HEK293 (cell line): Measurements from ENCODE around the gene ZP4.

Experiments
- CTCF ChIA-PET: fragments of 350-600 bp; formaldehyde crosslinking; extraction: SDS; loops from one replicate; lab custom pipeline; 2021; ENCODE audit warnings: antibody characterized with exemption; lab: Yijun Ruan, JAX
- POLR2A ChIA-PET: fragments of 300-600 bp; formaldehyde crosslinking; extraction: SDS; loops from one replicate; lab custom pipeline; 2020; ENCODE audit warnings: antibody characterized with exemption, inconsistent platforms; lab: Yijun Ruan, JAX
- H3K27ac ChIP-seq: fragments of 200-500 bp; sonication (Bioruptor generic); 2 replicates; pipeline ENCODE4 v1.5.1; 2014; ENCODE audit warnings: low read depth, low read length, control low read depth, inconsistent platforms; ENCODE audit errors: extremely low read depth
- H3K36me3 ChIP-seq, 2 experiments: fragments of 200-500 bp in 1 of 2; sonication (Bioruptor generic) in 1 of 2; 1 replicate in 1 of 2; 2 replicates in 1 of 2; pipeline ENCODE4 v1.5.1; 2014 to 2017; ENCODE audit warnings: inconsistent platforms in 2 of 2, low read length in 2 of 2; ENCODE audit not compliant: control insufficient read depth in 2 of 2, insufficient read depth in 1 of 2
- H3K4me1 ChIP-seq: fragments of 200-500 bp; sonication (Bioruptor generic); 2 replicates; pipeline ENCODE4 v1.5.1; 2014; ENCODE audit warnings: mild to moderate bottlenecking, low read length, inconsistent platforms; ENCODE audit not compliant: control insufficient read depth, insufficient read depth
- H3K4me3 ChIP-seq: 2 replicates; pipeline ENCODE4 v1.5.1; 2011; ENCODE audit warnings: low read depth, mild to moderate bottlenecking, control low read depth, low read length, moderate library complexity
- H3K9me3 ChIP-seq: fragments of 200-500 bp; sonication (Bioruptor generic); 2 replicates; pipeline ENCODE4 v1.5.1; 2014; ENCODE audit warnings: low read depth, low read length, inconsistent platforms; ENCODE audit not compliant: control insufficient read depth, insufficient read depth
- KLF10 ChIP-seq: fragments of 450-650 bp; IDR thresholded peaks from 2 replicates; pipeline ENCODE4 v1.5.1; 2018; ENCODE audit warnings: missing biosample characterization, mild to moderate bottlenecking, missing genetic modification characterization
- OVOL3 ChIP-seq: fragments of 450-650 bp; formaldehyde crosslinking; IDR thresholded peaks from 2 replicates; pipeline ENCODE4 v1.5.1; 2016; ENCODE audit warnings: missing biosample characterization, missing genetic modification characterization
- SP7 ChIP-seq: fragments of 450-650 bp; formaldehyde crosslinking; IDR thresholded peaks from 2 replicates; pipeline ENCODE4 v1.5.1; 2016; ENCODE audit warnings: missing biosample characterization, missing genetic modification characterization
- ZNF19 ChIP-seq: fragments of 450-650 bp; formaldehyde crosslinking; IDR thresholded peaks from 2 replicates; pipeline ENCODE4; 2016; ENCODE audit warnings: missing biosample characterization, missing genetic modification characterization, low read depth
- ZNF2 ChIP-seq: fragments of 450-650 bp; formaldehyde crosslinking; IDR thresholded peaks from 2 replicates; pipeline ENCODE4 v1.5.1; 2016; ENCODE audit warnings: missing biosample characterization, missing genetic modification characterization
- ZNF221 ChIP-seq: fragments of 450-650 bp; formaldehyde crosslinking; IDR thresholded peaks from 2 replicates; pipeline ENCODE4 v1.5.1; 2017; ENCODE audit warnings: missing biosample characterization, missing genetic modification characterization, borderline replicate concordance
- ZNF473 ChIP-seq: fragments of 450-650 bp; formaldehyde crosslinking; IDR thresholded peaks from 2 replicates; pipeline ENCODE4 v1.5.1; 2017; ENCODE audit warnings: missing biosample characterization, missing genetic modification characterization
- ZNF514 ChIP-seq: fragments of 450-650 bp; formaldehyde crosslinking; IDR thresholded peaks from 2 replicates; pipeline ENCODE4 v1.5.1; 2016; ENCODE audit warnings: missing biosample characterization, missing genetic modification characterization
- ZNF529 ChIP-seq: fragments of 450-650 bp; formaldehyde crosslinking; IDR thresholded peaks from 2 replicates; pipeline ENCODE4 v1.5.1; 2017; ENCODE audit warnings: missing genetic modification characterization, missing biosample characterization; ENCODE audit not compliant: insufficient replicate concordance
- ZNF585B ChIP-seq: fragments of 450-650 bp; formaldehyde crosslinking; IDR thresholded peaks from 2 replicates; pipeline ENCODE4 v1.5.1; 2016; ENCODE audit warnings: missing biosample characterization, missing genetic modification characterization
- ZNF610 ChIP-seq: fragments of 450-650 bp; formaldehyde crosslinking; IDR thresholded peaks from 2 replicates; pipeline ENCODE4 v1.5.1; 2016; ENCODE audit warnings: missing biosample characterization, missing genetic modification characterization, borderline replicate concordance
- ZNF701 ChIP-seq: fragments of 450-650 bp; formaldehyde crosslinking; IDR thresholded peaks from 2 replicates; pipeline ENCODE4 v1.5.1; 2016; ENCODE audit warnings: missing biosample characterization, missing genetic modification characterization
- ZNF776 ChIP-seq: fragments of 450-650 bp; formaldehyde crosslinking; IDR thresholded peaks from 2 replicates; pipeline ENCODE4 v1.5.0; 2017; ENCODE audit warnings: missing biosample characterization, missing genetic modification characterization, borderline replicate concordance
- ZNF785 ChIP-seq: fragments of 450-650 bp; formaldehyde crosslinking; IDR thresholded peaks from 2 replicates; pipeline ENCODE4 v1.5.1; 2016; ENCODE audit warnings: missing biosample characterization, missing genetic modification characterization
- TF ChIP-seq, protein P1 (sequence below): fragments of 450-650 bp; formaldehyde crosslinking; conservative IDR thresholded peaks from 2 replicates; pipeline ENCODE4 v1.5.1; 2016; ENCODE audit warnings: low read depth, missing biosample characterization, missing genetic modification characterization
- TF ChIP-seq, protein P2 (sequence below): fragments of 450-650 bp; formaldehyde crosslinking; IDR thresholded peaks from 2 replicates; pipeline ENCODE4 v1.5.1; 2016; ENCODE audit warnings: missing biosample characterization, missing genetic modification characterization
- TF ChIP-seq, protein P3 (sequence below): fragments of 450-650 bp; formaldehyde crosslinking; IDR thresholded peaks from 2 replicates; pipeline ENCODE4 v1.5.1; 2016; ENCODE audit warnings: missing biosample characterization, missing genetic modification characterization
- TF ChIP-seq, protein P4 (sequence below): fragments of 450-650 bp; formaldehyde crosslinking; IDR thresholded peaks from 2 replicates; pipeline ENCODE4 v1.5.1; 2016; ENCODE audit warnings: missing biosample characterization, missing genetic modification characterization
- TF ChIP-seq, protein P5 (sequence below): fragments of 450-650 bp; formaldehyde crosslinking; IDR thresholded peaks from 2 replicates; pipeline ENCODE4 v1.5.1; 2016; ENCODE audit warnings: missing biosample characterization, missing genetic modification characterization, borderline replicate concordance
- TF ChIP-seq, protein P6 (sequence below): fragments of 450-650 bp; formaldehyde crosslinking; IDR thresholded peaks from 2 replicates; pipeline ENCODE4 v1.5.1; 2016; ENCODE audit warnings: missing biosample characterization, missing genetic modification characterization

Gene ZP4

DNA sequence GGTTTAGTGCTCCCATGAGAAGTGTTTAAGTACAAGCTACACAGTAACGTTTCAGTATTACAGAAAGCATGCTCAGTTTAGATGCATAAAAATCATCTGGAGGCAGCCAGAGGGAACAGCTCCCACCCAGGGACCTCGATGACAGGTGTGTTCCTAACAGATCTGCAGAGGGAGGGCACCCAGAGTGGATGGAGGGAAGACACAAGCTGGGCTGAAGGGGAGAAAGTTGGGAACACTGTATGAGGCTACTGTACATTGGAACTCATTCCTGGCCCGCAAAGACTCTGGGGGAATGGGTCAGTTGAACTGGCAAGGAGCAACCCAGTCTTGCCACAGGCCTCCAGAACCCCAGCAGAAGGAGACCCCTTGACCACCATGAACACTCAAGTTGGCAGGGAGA is 52.4 kb downstream of the ZP4 start (continued):
- TF ChIP-seq, protein P1, sequence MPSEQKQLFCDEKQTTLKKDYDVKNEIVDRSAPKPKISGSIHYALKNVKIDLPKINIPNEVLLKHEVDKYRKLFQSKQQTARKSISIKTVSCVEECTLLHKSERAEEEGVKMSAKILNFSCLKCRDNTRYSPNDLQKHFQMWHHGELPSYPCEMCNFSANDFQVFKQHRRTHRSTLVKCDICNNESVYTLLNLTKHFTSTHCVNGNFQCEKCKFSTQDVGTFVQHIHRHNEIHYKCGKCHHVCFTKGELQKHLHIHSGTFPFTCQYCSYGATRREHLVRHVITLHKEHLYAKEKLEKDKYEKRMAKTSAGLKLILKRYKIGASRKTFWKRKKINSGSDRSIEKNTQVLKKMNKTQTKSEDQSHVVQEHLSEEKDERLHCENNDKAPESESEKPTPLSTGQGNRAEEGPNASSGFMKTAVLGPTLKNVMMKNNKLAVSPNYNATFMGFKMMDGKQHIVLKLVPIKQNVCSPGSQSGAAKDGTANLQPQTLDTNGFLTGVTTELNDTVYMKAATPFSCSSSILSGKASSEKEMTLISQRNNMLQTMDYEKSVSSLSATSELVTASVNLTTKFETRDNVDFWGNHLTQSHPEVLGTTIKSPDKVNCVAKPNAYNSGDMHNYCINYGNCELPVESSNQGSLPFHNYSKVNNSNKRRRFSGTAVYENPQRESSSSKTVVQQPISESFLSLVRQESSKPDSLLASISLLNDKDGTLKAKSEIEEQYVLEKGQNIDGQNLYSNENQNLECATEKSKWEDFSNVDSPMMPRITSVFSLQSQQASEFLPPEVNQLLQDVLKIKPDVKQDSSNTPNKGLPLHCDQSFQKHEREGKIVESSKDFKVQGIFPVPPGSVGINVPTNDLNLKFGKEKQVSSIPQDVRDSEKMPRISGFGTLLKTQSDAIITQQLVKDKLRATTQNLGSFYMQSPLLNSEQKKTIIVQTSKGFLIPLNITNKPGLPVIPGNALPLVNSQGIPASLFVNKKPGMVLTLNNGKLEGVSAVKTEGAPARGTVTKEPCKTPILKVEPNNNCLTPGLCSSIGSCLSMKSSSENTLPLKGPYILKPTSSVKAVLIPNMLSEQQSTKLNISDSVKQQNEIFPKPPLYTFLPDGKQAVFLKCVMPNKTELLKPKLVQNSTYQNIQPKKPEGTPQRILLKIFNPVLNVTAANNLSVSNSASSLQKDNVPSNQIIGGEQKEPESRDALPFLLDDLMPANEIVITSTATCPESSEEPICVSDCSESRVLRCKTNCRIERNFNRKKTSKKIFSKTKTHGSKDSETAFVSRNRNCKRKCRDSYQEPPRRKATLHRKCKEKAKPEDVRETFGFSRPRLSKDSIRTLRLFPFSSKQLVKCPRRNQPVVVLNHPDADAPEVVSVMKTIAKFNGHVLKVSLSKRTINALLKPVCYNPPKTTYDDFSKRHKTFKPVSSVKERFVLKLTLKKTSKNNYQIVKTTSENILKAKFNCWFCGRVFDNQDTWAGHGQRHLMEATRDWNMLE (tag by site-specific recombination), result no peak

DNA sequence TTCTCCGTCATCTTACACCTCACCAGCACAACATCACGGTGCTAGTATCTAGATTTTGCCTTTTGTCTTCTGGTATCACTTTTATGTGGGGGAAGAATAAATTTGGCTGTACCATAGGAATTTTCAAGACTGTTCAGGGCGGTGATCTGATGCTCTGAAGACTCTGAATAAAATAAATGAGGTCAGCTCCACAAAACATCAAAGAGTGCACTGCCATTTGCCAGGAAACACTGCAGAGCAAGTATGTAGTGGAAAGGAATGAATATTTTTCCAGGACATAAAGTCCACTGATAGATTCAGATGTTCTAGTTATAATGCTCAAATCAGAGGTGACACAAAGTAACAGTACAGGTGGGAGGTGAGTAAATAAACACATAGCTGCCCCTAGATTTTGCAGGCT is 56.3 kb downstream of the ZP4 start:
- TF ChIP-seq, protein P2, sequence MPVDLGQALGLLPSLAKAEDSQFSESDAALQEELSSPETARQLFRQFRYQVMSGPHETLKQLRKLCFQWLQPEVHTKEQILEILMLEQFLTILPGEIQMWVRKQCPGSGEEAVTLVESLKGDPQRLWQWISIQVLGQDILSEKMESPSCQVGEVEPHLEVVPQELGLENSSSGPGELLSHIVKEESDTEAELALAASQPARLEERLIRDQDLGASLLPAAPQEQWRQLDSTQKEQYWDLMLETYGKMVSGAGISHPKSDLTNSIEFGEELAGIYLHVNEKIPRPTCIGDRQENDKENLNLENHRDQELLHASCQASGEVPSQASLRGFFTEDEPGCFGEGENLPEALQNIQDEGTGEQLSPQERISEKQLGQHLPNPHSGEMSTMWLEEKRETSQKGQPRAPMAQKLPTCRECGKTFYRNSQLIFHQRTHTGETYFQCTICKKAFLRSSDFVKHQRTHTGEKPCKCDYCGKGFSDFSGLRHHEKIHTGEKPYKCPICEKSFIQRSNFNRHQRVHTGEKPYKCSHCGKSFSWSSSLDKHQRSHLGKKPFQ, result no peak
- TF ChIP-seq SP7 (tag by site-specific recombination) (no peak), KLF10 (tag by site-specific recombination) (no peak), ZNF221 (tag by site-specific recombination) (no peak), ZNF19 (tag by site-specific recombination) (no peak), ZNF585B (no peak)
- TF ChIP-seq, protein P3, sequence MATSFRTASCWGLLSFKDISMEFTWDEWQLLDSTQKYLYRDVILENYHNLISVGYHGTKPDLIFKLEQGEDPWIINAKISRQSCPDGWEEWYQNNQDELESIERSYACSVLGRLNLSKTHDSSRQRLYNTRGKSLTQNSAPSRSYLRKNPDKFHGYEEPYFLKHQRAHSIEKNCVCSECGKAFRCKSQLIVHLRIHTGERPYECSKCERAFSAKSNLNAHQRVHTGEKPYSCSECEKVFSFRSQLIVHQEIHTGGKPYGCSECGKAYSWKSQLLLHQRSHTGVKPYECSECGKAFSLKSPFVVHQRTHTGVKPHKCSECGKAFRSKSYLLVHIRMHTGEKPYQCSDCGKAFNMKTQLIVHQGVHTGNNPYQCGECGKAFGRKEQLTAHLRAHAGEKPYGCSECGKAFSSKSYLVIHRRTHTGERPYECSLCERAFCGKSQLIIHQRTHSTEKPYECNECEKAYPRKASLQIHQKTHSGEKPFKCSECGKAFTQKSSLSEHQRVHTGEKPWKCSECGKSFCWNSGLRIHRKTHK (tag by site-specific recombination), result no peak
- no peak overlapping the region for H3K4me3 ChIP-seq
- no peaks in the 10 kb centered on the region for H3K36me3 ChIP-seq
- H3K4me1 ChIP-seq, result no peaks in the 10 kb centered on the region
- ChIA-PET POLR2A (interaction anchor here (0.5 kb wide), 1 partner anchor 491 kb away, joined by 5 read pairs; no protein-coding TSS in a partner anchor), CTCF (interaction anchor here (0.6 to 5.8 kb wide), 6 partner anchors 17 to 590 kb away, joined by 3 to 39 read pairs (median 5); no protein-coding TSS in a partner anchor)
- H3K27ac ChIP-seq, result no peak overlapping the region
- H3K9me3 ChIP-seq, result no peaks in the 10 kb centered on the region

DNA sequence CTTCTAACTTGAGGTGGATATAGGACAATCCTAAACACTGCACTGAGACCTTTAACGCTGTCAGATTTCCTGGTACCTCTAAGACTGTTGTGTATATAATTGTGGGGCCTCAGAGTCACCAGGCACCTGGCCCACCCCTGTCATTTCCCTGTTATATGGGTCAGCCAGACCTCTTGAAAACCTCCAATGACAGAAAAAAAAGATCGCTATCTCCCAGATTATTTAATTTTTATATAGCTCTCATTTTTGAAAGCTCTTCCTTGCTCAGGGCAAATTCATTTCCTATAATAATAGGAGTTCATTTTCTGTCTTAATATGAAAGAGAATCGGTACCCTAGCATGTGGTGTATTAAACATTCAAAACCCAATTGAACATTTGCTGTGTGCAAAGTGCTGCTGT is 56.7 kb downstream of the ZP4 start:
- no peaks in the 10 kb centered on the region for H3K9me3 ChIP-seq
- no peaks in the 10 kb centered on the region for H3K36me3 ChIP-seq
- ChIA-PET CTCF (interaction anchor here (0.6 to 1.5 kb wide), 3 partner anchors 17 to 590 kb away, joined by 3 to 16 read pairs (median 7); no protein-coding TSS in a partner anchor), POLR2A (no interaction called here)
- TF ChIP-seq ZNF610 (no peak), ZNF514 (tag by site-specific recombination) (no peak), ZNF2 (tag by site-specific recombination) (no peak), ZNF785 (tag by site-specific recombination) (no peak), ZNF473 (tag by site-specific recombination) (no peak), ZNF776 (tag by site-specific recombination) (no peak), ZNF529 (tag by site-specific recombination) (no peak), OVOL3 (tag by site-specific recombination) (no peak), ZNF701 (tag by site-specific recombination) (no peak)
- TF ChIP-seq, protein P4, sequence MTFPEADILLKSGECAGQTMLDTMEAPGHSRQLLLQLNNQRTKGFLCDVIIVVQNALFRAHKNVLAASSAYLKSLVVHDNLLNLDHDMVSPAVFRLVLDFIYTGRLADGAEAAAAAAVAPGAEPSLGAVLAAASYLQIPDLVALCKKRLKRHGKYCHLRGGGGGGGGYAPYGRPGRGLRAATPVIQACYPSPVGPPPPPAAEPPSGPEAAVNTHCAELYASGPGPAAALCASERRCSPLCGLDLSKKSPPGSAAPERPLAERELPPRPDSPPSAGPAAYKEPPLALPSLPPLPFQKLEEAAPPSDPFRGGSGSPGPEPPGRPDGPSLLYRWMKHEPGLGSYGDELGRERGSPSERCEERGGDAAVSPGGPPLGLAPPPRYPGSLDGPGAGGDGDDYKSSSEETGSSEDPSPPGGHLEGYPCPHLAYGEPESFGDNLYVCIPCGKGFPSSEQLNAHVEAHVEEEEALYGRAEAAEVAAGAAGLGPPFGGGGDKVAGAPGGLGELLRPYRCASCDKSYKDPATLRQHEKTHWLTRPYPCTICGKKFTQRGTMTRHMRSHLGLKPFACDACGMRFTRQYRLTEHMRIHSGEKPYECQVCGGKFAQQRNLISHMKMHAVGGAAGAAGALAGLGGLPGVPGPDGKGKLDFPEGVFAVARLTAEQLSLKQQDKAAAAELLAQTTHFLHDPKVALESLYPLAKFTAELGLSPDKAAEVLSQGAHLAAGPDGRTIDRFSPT (tag by site-specific recombination), result no peak
- TF ChIP-seq, protein P5, sequence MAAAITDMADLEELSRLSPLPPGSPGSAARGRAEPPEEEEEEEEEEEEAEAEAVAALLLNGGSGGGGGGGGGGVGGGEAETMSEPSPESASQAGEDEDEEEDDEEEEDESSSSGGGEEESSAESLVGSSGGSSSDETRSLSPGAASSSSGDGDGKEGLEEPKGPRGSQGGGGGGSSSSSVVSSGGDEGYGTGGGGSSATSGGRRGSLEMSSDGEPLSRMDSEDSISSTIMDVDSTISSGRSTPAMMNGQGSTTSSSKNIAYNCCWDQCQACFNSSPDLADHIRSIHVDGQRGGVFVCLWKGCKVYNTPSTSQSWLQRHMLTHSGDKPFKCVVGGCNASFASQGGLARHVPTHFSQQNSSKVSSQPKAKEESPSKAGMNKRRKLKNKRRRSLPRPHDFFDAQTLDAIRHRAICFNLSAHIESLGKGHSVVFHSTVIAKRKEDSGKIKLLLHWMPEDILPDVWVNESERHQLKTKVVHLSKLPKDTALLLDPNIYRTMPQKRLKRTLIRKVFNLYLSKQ (tag by site-specific recombination), result no peak
- TF ChIP-seq, protein P6, sequence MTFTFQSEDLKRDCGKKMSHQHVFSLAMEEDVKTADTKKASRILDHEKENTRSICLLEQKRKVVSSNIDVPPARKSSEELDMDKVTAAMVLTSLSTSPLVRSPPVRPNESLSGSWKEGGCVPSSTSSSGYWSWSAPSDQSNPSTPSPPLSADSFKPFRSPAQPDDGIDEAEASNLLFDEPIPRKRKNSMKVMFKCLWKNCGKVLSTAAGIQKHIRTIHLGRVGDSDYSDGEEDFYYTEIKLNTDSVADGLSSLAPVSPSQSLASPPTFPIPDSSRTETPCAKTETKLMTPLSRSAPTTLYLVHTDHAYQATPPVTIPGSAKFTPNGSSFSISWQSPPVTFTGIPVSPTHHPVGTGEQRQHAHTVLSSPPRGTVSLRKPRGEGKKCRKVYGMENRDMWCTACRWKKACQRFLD, result no peak
- H3K27ac ChIP-seq, result no peak overlapping the region
- H3K4me1 ChIP-seq, result no peaks in the 10 kb centered on the region
- no peak overlapping the region for H3K4me3 ChIP-seq
